HepG2 (cell line): ENCODE results near the gene SLC35D2. TPM values are rescaled to one million over a fixed set of nuclear protein-coding genes. Genes with fewer than 3 reads are reported as not detected.

Experiments
- ARNT2 ChIP-seq: sonication (generic); formaldehyde crosslinking; IDR thresholded peaks from 2 replicates; pipeline ENCODE4 v1.8.0; 2022; ENCODE audit warnings: mild to moderate bottlenecking, low read depth, missing genetic modification reagents, moderate library complexity
- CHD2 ChIP-seq: IDR thresholded peaks from 2 replicates; pipeline ENCODE4 v1.6.1; 2011; ENCODE audit warnings: low read depth, low read length, improper control_type of control experiment
- CSRNP1 ChIP-seq: sonication (generic); formaldehyde crosslinking; IDR thresholded peaks from 2 replicates; pipeline ENCODE4 v1.8.1; 2023; ENCODE audit warnings: mild to moderate bottlenecking, missing genetic modification reagents
- HNF4G ChIP-seq, 2 experiments: sonication (generic) in 1 of 2; formaldehyde crosslinking in 1 of 2; IDR thresholded peaks; 2 replicates each; pipeline versions ENCODE4 v1.4.0 to v1.6.1; 2011 to 2020; ENCODE audit warnings: borderline replicate concordance in 2 of 2, low read depth in 2 of 2, mild to moderate bottlenecking in 2 of 2, low read length in 1 of 2, missing genetic modification reagents in 1 of 2, moderate library complexity in 1 of 2
- MAX ChIP-seq: IDR thresholded peaks from 2 replicates; pipeline ENCODE4 v1.6.1; 2012; ENCODE audit warnings: inconsistent platforms
- PHF21A ChIP-seq: sonication (generic); formaldehyde crosslinking; IDR thresholded peaks from 2 replicates; pipeline ENCODE4 v1.5.0; 2020; ENCODE audit warnings: mild to moderate bottlenecking, missing genetic modification reagents
- PPARG ChIP-seq: conservative IDR thresholded peaks from 2 replicates; pipeline ENCODE4 v1.6.1; 2016; ENCODE audit warnings: missing biosample characterization, missing genetic modification reagents
- SMARCC2 ChIP-seq: fragments of 450-650 bp; IDR thresholded peaks from 2 replicates; pipeline ENCODE4 v1.6.1; 2017; ENCODE audit warnings: antibody characterized with exemption, mild to moderate bottlenecking
- SPEN ChIP-seq: sonication (generic); formaldehyde crosslinking; IDR thresholded peaks from 2 replicates; pipeline ENCODE4 v1.5.1; 2020; ENCODE audit warnings: low read depth, mild to moderate bottlenecking, missing genetic modification reagents
- TARDBP ChIP-seq: sonication (generic); formaldehyde crosslinking; IDR thresholded peaks from 2 replicates; pipeline ENCODE4 v1.8.0; 2022; ENCODE audit warnings: mild to moderate bottlenecking, missing genetic modification reagents
- TFDP2 ChIP-seq: sonication (generic); formaldehyde crosslinking; IDR thresholded peaks from 2 replicates; pipeline ENCODE4 v1.4.0; 2020; ENCODE audit warnings: missing genetic modification reagents
- THRA ChIP-seq: sonication (generic); formaldehyde crosslinking; IDR thresholded peaks from 2 replicates; pipeline ENCODE4 v1.4.0; 2020; ENCODE audit warnings: missing genetic modification reagents, borderline replicate concordance
- YY1 ChIP-seq: IDR thresholded peaks from 2 replicates; pipeline ENCODE4 v1.6.1; 2011; ENCODE audit warnings: low read length, low read depth, moderate library complexity, mild to moderate bottlenecking; ENCODE audit not compliant: insufficient read depth, insufficient replicate concordance
- ZMYM4 ChIP-seq: sonication (generic); formaldehyde crosslinking; IDR thresholded peaks from 2 replicates; pipeline ENCODE4 v1.8.1; 2023; ENCODE audit warnings: mild to moderate bottlenecking, missing genetic modification reagents
- ZNF441 ChIP-seq: sonication (generic); formaldehyde crosslinking; IDR thresholded peaks from 2 replicates; pipeline ENCODE4 v1.7.0; 2021; ENCODE audit warnings: missing genetic modification reagents, borderline replicate concordance
- ZNF589 ChIP-seq: sonication (generic); formaldehyde crosslinking; conservative IDR thresholded peaks from 2 replicates; pipeline ENCODE4 v1.8.0; 2022; ENCODE audit warnings: mild to moderate bottlenecking, moderate library complexity, missing genetic modification reagents
- ZNF709 ChIP-seq: sonication (generic); formaldehyde crosslinking; IDR thresholded peaks from 2 replicates; pipeline ENCODE4 v1.5.0; 2020; ENCODE audit warnings: mild to moderate bottlenecking, missing genetic modification reagents
- ZNF83 ChIP-seq: sonication (generic); formaldehyde crosslinking; IDR thresholded peaks from 2 replicates; pipeline ENCODE4 v1.4.0; 2020; ENCODE audit warnings: missing genetic modification reagents, mild to moderate bottlenecking, borderline replicate concordance
- polyA plus RNA-seq, 8 experiments: library from polyadenylated mRNA; depleted of rRNA in 3 of 8; stranded (reverse) in 7 of 8; unstranded in 1 of 8; fragments of >200 nt; fragmentation: Illumina TruSeq in 4 of 8; extraction: Trizol in 4 of 8; gene quantifications; 2 replicates each; pipeline versions ENCODE4 v1.2.1 to v1.2.3, GENCODE V29; 2011 to 2016; ENCODE audit warnings: low read depth in 4 of 8, missing spikeins in 1 of 8, mixed read lengths in 1 of 8; ENCODE audit not compliant: insufficient read depth in 1 of 8
- total RNA-seq, 5 experiments: library from RNA; depleted of rRNA; stranded (reverse); fragments of >200 nt; fragmentation: Illumina TruSeq; extraction: Trizol; gene quantifications; 2 replicates each; pipeline ENCODE4 v1.2.3, GENCODE V29; 2016; ENCODE audit warnings: low read depth in 1 of 5
- TF ChIP-seq, protein P1 (sequence below): sonication (generic); formaldehyde crosslinking; IDR thresholded peaks from 2 replicates; pipeline ENCODE4 v1.8.0; 2022; ENCODE audit warnings: low read depth, missing genetic modification reagents
- TF ChIP-seq, protein P2 (sequence below): sonication (generic); formaldehyde crosslinking; IDR thresholded peaks from 2 replicates; pipeline ENCODE4 v1.4.0; 2020; ENCODE audit warnings: missing genetic modification reagents

SLC35D2 gene
- total and polyA plus RNA-seq, 2 of the 13 experiments (the other 11 are each of a cell fraction or from before 2014, with no cell fraction given) = 96.2 to 103 TPM

DNA sequence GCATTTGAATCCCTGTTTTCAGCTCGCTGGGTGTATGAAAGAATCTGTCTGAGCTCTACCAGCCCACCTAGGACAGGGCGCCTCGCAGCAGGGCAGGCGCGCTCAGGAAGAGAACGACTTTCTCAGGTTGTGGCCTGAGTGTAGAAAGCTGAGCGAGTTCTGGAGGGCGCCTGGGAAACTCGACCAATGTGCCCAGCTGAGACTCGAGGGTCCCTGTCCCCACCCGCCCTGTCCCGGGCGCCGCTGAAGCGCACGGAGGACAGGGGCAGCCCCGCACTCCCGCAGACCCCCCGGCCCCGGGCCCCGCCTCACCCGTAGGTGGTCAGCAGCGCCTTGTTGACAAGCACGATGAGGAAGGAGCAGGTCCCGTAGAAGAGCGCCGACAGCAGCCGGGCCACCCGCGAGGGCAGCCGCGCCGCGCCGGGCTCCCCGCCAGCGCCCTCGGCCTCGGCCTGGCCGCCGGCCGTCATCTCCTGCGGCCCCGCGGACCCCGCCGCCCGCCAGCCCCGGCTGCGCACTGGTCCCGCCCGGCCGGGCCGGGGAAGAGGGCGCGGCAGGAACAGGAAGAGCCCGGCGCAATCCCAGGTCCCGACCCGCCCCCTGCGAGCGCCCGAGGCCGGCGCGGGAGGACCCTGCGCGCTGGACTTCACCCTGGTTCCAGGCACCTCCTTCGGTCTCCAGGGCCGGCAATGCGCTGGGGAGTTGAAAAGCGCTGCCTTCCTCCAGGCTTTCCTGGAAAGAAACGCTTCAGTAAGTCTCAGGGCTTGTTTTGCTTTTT lies at the start of gene SLC35D2 (continued):
- TF ChIP-seq TFDP2 (CRISPR knock-in tag) (peak; percentile 53; the same call in 1 of the 2 replicates), YY1 (peak; percentile 64), SPEN (CRISPR knock-in tag) (peak; percentile 63), ZNF589 (CRISPR knock-in tag) (no peak), THRA (CRISPR knock-in tag) (peak; percentile 67; the same call in 1 of the 2 replicates), SMARCC2 (no peak), TARDBP (CRISPR knock-in tag) (0 out of 2 replicates have a peak, but pooled peaks have one; percentile 3), ZNF83 (CRISPR knock-in tag) (no peak), ZNF709 (CRISPR knock-in tag) (0 out of 2 replicates have a peak, but pooled peaks have one; percentile 25), CSRNP1 (CRISPR knock-in tag) (0 out of 2 replicates have a peak, but pooled peaks have one; percentile 50), CHD2 (no peak), ZMYM4 (peak; percentile 32; the same call in 1 of the 2 replicates), PPARG (CRISPR knock-in tag) (0 out of 2 replicates have a peak, but pooled peaks have one; percentile 38), ARNT2 (CRISPR knock-in tag) (peak; percentile 43; the same call in 1 of the 2 replicates), MAX (peak; percentile 15; the same call in 1 of the 2 replicates), PHF21A (CRISPR knock-in tag) (no peak), ZNF441 (CRISPR knock-in tag) (no peak), HNF4G (IDR thresholded peaks at IDR 0.05; ENCODE audit: borderline replicate concordance, low read depth, low read length) (peak; percentile 69; the same call in 1 of the 2 replicates), HNF4G (CRISPR knock-in tag; IDR thresholded peaks at IDR 0.05; ENCODE audit: borderline replicate concordance, low read depth) (no peak)
- TF ChIP-seq, protein P1, sequence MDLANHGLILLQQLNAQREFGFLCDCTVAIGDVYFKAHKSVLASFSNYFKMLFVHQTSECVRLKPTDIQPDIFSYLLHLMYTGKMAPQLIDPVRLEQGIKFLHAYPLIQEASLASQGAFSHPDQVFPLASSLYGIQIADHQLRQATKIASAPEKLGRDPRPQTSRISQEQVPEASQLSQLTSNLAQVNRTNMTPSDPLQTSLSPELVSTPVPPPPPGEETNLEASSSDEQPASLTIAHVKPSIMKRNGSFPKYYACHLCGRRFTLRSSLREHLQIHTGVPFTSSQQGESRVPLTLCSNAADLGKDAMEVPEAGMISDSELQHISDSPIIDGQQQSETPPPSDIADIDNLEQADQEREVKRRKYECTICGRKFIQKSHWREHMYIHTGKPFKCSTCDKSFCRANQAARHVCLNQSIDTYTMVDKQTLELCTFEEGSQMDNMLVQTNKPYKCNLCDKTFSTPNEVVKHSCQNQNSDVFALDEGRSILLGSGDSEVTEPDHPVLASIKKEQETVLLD (CRISPR knock-in tag) = peak; percentile 43; the same call in 1 of the 2 replicates
- TF ChIP-seq, protein P2, sequence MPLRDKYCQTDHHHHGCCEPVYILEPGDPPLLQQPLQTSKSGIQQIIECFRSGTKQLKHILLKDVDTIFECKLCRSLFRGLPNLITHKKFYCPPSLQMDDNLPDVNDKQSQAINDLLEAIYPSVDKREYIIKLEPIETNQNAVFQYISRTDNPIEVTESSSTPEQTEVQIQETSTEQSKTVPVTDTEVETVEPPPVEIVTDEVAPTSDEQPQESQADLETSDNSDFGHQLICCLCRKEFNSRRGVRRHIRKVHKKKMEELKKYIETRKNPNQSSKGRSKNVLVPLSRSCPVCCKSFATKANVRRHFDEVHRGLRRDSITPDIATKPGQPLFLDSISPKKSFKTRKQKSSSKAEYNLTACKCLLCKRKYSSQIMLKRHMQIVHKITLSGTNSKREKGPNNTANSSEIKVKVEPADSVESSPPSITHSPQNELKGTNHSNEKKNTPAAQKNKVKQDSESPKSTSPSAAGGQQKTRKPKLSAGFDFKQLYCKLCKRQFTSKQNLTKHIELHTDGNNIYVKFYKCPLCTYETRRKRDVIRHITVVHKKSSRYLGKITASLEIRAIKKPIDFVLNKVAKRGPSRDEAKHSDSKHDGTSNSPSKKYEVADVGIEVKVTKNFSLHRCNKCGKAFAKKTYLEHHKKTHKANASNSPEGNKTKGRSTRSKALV (CRISPR knock-in tag) = peak; percentile 53; the same call in 1 of the 2 replicates
